ENCODE data around the gene CDK14.

DNA sequence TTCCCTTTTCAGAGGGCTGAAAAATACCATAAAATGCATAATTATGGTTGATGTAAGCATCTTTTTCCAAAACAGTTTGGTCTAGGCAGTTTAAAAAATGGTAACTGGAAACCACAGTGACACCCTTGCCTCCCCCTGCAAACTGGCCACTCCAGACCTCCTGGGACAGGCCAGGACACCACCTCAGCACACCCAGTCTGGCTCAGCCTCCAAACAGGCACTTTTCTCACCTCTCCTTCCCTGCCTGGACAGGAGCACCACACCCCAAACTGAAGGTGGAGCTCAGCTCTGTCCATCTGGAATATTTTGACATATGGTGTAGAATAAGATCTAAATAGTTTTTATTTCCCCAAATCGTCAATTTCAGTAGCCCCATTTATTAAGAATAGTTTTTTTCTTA, 78.5 kb downstream of the CDK14 start:
- no peak for TF ChIP-seq POLR2AphosphoS5 (IDR thresholded peaks at IDR 0.05)
- TF ChIP-seq, protein P1, sequence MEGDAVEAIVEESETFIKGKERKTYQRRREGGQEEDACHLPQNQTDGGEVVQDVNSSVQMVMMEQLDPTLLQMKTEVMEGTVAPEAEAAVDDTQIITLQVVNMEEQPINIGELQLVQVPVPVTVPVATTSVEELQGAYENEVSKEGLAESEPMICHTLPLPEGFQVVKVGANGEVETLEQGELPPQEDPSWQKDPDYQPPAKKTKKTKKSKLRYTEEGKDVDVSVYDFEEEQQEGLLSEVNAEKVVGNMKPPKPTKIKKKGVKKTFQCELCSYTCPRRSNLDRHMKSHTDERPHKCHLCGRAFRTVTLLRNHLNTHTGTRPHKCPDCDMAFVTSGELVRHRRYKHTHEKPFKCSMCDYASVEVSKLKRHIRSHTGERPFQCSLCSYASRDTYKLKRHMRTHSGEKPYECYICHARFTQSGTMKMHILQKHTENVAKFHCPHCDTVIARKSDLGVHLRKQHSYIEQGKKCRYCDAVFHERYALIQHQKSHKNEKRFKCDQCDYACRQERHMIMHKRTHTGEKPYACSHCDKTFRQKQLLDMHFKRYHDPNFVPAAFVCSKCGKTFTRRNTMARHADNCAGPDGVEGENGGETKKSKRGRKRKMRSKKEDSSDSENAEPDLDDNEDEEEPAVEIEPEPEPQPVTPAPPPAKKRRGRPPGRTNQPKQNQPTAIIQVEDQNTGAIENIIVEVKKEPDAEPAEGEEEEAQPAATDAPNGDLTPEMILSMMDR (IDR thresholded peaks at IDR 0.05), result no peak
- TF ChIP-seq POLR2A (IDR thresholded peaks at IDR 0.05), result no peak

Measured in upper lobe of left lung (tissue), 4 donors.